ENCODE data around the gene CTXN3.
A peak's percentile ranks its signal among the peaks of the same experiment; 100 is the strongest.

CTXN3 gene

GRCh38 chr5:127602896-127603844, 45.7 kb upstream of the CTXN3 start:
- Mint-ChIP-seq H3K4me3 (no peak overlapping the region), H3K27me3 (ENCODE audit: low read depth, poor library complexity) (peaks cover 6% of the 10 kb centered on the region), H3K4me1 (peaks cover 54% of the 10 kb centered on the region), H3K9me3 (no peaks in the 10 kb centered on the region), H3K27ac (peak overlapping the region; percentile 61), H3K36me3 (ENCODE audit: low read depth) (no peaks in the 10 kb centered on the region)
- no peak for DNase-seq
- TF ChIP-seq CTCF (IDR thresholded peaks at IDR 0.05), result no peak

GRCh38 chr5:127608077-127608660, 40.7 kb upstream of the CTXN3 start:
- TF ChIP-seq CTCF (IDR thresholded peaks at IDR 0.05), result no peak
- no peak overlapping the region for H3K27ac Mint-ChIP-seq
- H3K27me3 Mint-ChIP-seq (ENCODE audit: low read depth, poor library complexity), result peaks cover 5% of the 10 kb centered on the region
- peaks cover 35% of the 10 kb centered on the region for H3K4me1 Mint-ChIP-seq
- no peaks in the 10 kb centered on the region for H3K9me3 Mint-ChIP-seq
- no peak for DNase-seq
- H3K4me3 Mint-ChIP-seq, result no peak overlapping the region
- no peaks in the 10 kb centered on the region for H3K36me3 Mint-ChIP-seq (ENCODE audit: low read depth)

GRCh38 chr5:127609011-127609410, 39.9 kb upstream of the CTXN3 start:
- Mint-ChIP-seq H3K27me3 (ENCODE audit: low read depth, poor library complexity) (peaks cover 5% of the 10 kb centered on the region), H3K4me1 (peaks cover 26% of the 10 kb centered on the region), H3K27ac (no peak overlapping the region), H3K9me3 (peaks cover under 1% of the 10 kb centered on the region), H3K4me3 (no peak overlapping the region), H3K36me3 (ENCODE audit: low read depth) (no peaks in the 10 kb centered on the region)
- no peak for TF ChIP-seq CTCF (IDR thresholded peaks at IDR 0.05)
- no peak for DNase-seq

- no peak for DNase-seq
- Mint-ChIP-seq H3K36me3 (ENCODE audit: low read depth) (no peaks in the 10 kb centered on the region), H3K4me3 (no peak overlapping the region), H3K9me3 (peaks cover 3% of the 10 kb centered on the region), H3K27ac (no peak overlapping the region), H3K27me3 (ENCODE audit: low read depth, poor library complexity) (peaks cover 5% of the 10 kb centered on the region), H3K4me1 (peaks cover 18% of the 10 kb centered on the region)
- TF ChIP-seq CTCF (IDR thresholded peaks at IDR 0.05), result no peak
Measured at GRCh38 chr5:127609957-127610356, 38.9 kb upstream of the CTXN3 start.

GRCh38 chr5:127612441-127613141, 36.3 kb upstream of the CTXN3 start:
- Mint-ChIP-seq H3K4me1 (peaks cover 14% of the 10 kb centered on the region), H3K27me3 (ENCODE audit: low read depth, poor library complexity) (peaks cover 5% of the 10 kb centered on the region)
- TF ChIP-seq CTCF (IDR thresholded peaks at IDR 0.05), result no peak

More at GRCh38 chr5:127612441-127613141, 36.3 kb upstream of the CTXN3 start:
- no peak for DNase-seq
- H3K36me3 Mint-ChIP-seq (ENCODE audit: low read depth), result peaks cover 5% of the 10 kb centered on the region
- H3K9me3 Mint-ChIP-seq, result peaks cover 10% of the 10 kb centered on the region
- no peak overlapping the region for H3K27ac Mint-ChIP-seq
- H3K4me3 Mint-ChIP-seq, result no peak overlapping the region
